ENCODE results near the gene SCUBE2.

GRCh38 chr11:9038541-9038940 lies 52.9 kb downstream of the SCUBE2 start:
- TF ChIP-seq CTCF (conservative IDR thresholded peaks at IDR 0.05; ENCODE audit: low read depth, low read length), result no peak
- no peak for TF ChIP-seq EZH2 (IDR thresholded peaks at IDR 0.05; ENCODE audit: low read length, unreplicated experiment)

Measured in PC-3 (cell line).